SHP77 treated with DMSO at 0.1 percent for 48 hours (cell line): ENCODE data around the gene FAM13C.
"Not testable (repeated sequence)": the region's sequence is repeated elsewhere in the genome, so short reads cannot be mapped to it uniquely, and the experiment has no call there.

Experiments used
- DNase-seq: peaks from one replicate; lab custom pipeline; 2025; lab: John Stamatoyannopoulos, UW

FAM13C gene

GRCh38 chr10:59234194-59234593, 128.2 kb downstream of the FAM13C start:
- DNase-seq = no peak

DNA sequence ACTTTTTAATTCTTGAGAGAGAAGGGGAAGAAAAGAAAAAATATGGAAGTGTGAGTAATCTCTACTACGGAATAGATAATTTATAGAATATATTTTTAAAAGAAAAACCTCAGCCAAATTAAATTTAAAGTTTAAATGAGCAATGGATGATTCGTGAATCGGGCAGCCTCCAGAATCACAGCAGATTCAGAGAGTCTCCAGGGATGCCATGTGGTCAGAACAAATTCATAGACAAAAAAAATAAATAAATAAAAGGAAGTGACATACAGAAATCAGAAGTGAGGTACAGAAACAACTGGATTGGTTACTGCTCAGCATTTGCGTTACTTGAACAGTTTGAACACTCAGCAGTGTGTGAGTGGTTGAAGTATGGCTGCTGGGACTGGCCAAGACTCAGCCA, 132.9 kb downstream of the FAM13C start:
- no peak for DNase-seq

- DNase-seq = no peak
These were observed 135.1 kb downstream of the FAM13C start for GRCh38 chr10:59227136-59227673.

GRCh38 chr10:59225211-59225610, 137.1 kb downstream of the FAM13C start:
- no peak for DNase-seq

GRCh38 chr10:59223597-59223996, 138.8 kb downstream of the FAM13C start:
- DNase-seq = not testable (repeated sequence)

DNA sequence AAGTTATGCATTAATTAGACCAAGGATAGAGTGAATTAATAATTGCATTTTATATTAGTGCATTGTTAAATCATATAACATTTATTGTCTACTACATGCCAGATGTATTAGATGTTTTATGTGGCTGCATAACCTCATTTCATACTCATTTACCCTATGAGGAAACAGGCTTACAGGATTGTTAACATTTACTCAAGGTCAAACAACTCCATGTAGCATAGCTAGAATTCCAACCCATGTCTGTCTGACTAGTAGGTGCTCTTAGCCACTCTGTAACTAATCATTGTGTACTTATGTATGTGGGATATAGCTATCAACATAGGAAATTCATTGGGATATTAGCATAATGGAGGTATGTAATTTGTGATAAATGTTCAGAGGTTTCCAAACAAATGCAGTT, 139.6 kb downstream of the FAM13C start:
- DNase-seq = no peak

DNA sequence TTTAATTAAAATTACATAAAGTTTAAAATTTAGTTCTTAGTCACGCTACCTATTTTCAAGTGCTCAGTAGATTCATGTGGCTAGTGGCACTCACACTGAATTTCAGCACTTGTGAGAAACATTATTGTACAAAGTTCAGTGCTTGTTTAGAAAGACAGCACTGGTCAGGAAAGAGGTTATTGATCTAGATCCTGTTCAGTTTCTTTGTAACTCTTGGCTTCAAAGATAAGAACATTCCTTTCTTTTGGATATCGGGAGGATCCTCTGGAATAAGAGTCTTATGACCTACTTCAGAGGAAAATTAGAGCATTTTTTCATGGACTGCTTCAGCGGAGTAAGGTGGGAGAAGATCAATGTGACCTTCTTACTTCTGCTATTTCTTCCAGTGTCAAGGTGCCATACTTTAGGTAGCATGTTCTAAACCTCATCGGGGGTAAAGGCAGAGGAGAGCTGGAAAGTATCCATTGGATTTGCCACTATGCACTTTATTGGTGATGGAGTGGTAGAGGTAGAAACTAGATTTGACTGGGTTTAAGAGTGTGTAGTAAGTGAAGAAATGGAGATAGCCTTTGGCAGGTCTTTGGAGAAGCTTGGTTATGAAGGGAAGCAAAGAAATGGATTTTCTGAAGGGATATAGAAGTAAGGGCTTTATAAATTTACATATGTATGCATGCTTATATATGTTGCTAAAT, 146.0 kb downstream of the FAM13C start:
- no peak for DNase-seq

DNA sequence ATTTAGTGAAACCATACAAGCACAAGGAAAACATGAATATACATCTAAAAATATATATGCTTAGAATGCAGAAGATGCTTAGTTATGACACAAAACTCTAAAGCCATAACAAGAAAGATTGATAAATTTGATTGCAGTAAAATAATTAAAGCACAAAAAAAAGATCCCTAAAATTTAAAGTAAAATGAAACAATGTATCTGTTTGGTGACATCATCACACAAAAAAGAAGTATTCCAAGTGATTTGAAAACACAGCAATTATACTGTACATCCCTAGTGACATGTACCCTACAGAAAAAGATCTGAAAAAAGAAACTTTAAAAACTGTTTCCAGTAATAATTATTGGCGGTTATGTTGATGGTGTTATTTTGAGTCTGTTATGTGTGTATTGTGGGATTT, 148.2 kb downstream of the FAM13C start:
- no peak for DNase-seq

DNA sequence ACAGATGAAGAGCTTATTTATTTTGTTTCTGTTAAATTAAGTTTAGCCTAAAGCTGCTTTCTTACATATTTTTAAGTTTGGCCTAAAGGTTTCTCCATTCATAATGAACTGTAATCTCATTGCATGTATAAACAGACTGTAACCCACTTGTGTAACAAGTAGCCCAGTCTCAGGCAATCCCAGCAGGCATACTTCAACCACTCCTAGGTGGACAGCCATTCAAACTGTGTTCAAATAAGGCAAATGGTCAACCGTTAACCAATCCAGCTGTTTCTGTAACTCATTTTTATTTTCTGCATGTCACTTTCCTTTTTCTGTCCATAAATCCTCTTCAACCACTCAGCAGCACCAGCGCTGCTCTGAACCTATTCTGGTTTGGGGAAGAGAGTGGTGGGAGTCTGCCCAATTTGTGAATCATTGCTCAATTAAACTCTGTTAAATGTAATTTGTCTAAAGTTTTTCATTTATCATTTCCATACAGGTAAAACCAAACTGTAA, 150.0 kb downstream of the FAM13C start:
- DNase-seq = no peak

DNA sequence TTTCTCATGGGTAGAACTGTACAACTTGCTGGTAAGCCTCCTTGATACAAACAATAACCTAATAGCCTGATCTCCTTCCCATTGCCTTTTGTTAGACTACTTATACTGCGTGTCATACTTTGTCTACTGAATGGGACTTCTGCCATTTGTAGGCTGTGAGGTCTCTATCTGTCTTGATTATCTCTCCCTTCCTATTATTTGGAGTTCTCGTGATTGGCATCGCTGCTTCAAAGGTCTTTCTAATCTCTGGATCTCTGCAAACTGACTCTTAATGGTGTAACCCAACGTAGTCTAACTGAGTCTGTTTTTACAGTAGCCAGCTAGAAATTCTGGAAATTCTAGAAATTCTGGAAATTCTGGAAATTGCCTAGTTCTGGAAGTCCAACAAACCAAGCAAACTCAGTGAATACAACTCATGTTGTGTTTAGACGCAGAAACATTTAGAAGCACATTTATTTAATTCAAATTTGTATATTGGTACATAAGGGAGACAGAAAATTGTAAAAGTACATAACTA, 156.1 kb downstream of the FAM13C start:
- DNase-seq = no peak
